HEK293 (cell line): ENCODE results near the gene MRAP2.
A peak's percentile ranks its signal among the peaks of the same experiment; 100 is the strongest.

Source experiments
- CTCF ChIA-PET: fragments of 350-600 bp; formaldehyde crosslinking; extraction: SDS; loops from one replicate; lab custom pipeline; 2021; ENCODE audit warnings: antibody characterized with exemption; lab: Yijun Ruan, JAX
- POLR2A ChIA-PET: fragments of 300-600 bp; formaldehyde crosslinking; extraction: SDS; loops from one replicate; lab custom pipeline; 2020; ENCODE audit warnings: antibody characterized with exemption, inconsistent platforms; lab: Yijun Ruan, JAX
- H3K27ac ChIP-seq: fragments of 200-500 bp; sonication (Bioruptor generic); 2 replicates; pipeline ENCODE4 v1.5.1; 2014; ENCODE audit warnings: low read depth, low read length, control low read depth, inconsistent platforms; ENCODE audit errors: extremely low read depth
- H3K36me3 ChIP-seq, 2 experiments: fragments of 200-500 bp in 1 of 2; sonication (Bioruptor generic) in 1 of 2; 1 replicate in 1 of 2; 2 replicates in 1 of 2; pipeline ENCODE4 v1.5.1; 2014 to 2017; ENCODE audit warnings: inconsistent platforms in 2 of 2, low read length in 2 of 2; ENCODE audit not compliant: control insufficient read depth in 2 of 2, insufficient read depth in 1 of 2
- H3K4me1 ChIP-seq: fragments of 200-500 bp; sonication (Bioruptor generic); 2 replicates; pipeline ENCODE4 v1.5.1; 2014; ENCODE audit warnings: mild to moderate bottlenecking, low read length, inconsistent platforms; ENCODE audit not compliant: control insufficient read depth, insufficient read depth
- H3K4me3 ChIP-seq: 2 replicates; pipeline ENCODE4 v1.5.1; 2011; ENCODE audit warnings: low read depth, mild to moderate bottlenecking, control low read depth, low read length, moderate library complexity
- H3K9me3 ChIP-seq: fragments of 200-500 bp; sonication (Bioruptor generic); 2 replicates; pipeline ENCODE4 v1.5.1; 2014; ENCODE audit warnings: low read depth, low read length, inconsistent platforms; ENCODE audit not compliant: control insufficient read depth, insufficient read depth
- HOXC10 ChIP-seq: sonication (generic); formaldehyde crosslinking; IDR thresholded peaks from 2 replicates; pipeline ENCODE4 v1.8.1; 2023; ENCODE audit warnings: mild to moderate bottlenecking, missing genetic modification reagents
- KLF17 ChIP-seq: fragments of 450-650 bp; formaldehyde crosslinking; IDR thresholded peaks from 2 replicates; pipeline ENCODE4 v1.5.1; 2016; ENCODE audit warnings: missing biosample characterization, missing genetic modification characterization
- KLF9 ChIP-seq: fragments of 450-650 bp; formaldehyde crosslinking; IDR thresholded peaks from 2 replicates; pipeline ENCODE4 v1.5.1; 2016; ENCODE audit warnings: missing biosample characterization, missing genetic modification characterization, low read depth
- OVOL3 ChIP-seq: fragments of 450-650 bp; formaldehyde crosslinking; IDR thresholded peaks from 2 replicates; pipeline ENCODE4 v1.5.1; 2016; ENCODE audit warnings: missing biosample characterization, missing genetic modification characterization
- REST ChIP-seq: fragments of 450-650 bp; formaldehyde crosslinking; IDR thresholded peaks from 2 replicates; pipeline ENCODE4 v1.5.1; 2016; ENCODE audit warnings: missing biosample characterization, missing genetic modification characterization
- SCRT2 ChIP-seq: fragments of 450-650 bp; formaldehyde crosslinking; IDR thresholded peaks from 2 replicates; pipeline ENCODE4 v1.5.1; 2016; ENCODE audit warnings: missing biosample characterization, missing genetic modification characterization
- SETDB1 ChIP-seq: IDR thresholded peaks from one replicate; pipeline ENCODE4 v1.6.1; 2017; ENCODE audit warnings: mild to moderate bottlenecking, low read length, moderate library complexity, mixed read lengths; ENCODE audit not compliant: insufficient read length
- ZBTB21 ChIP-seq: fragments of 450-650 bp; formaldehyde crosslinking; IDR thresholded peaks from 2 replicates; pipeline ENCODE4 v1.5.1; 2017; ENCODE audit warnings: missing biosample characterization, missing genetic modification characterization
- ZNF2 ChIP-seq: fragments of 450-650 bp; formaldehyde crosslinking; IDR thresholded peaks from 2 replicates; pipeline ENCODE4 v1.5.1; 2016; ENCODE audit warnings: missing biosample characterization, missing genetic modification characterization
- ZNF239 ChIP-seq: fragments of 450-650 bp; formaldehyde crosslinking; IDR thresholded peaks from 2 replicates; pipeline ENCODE4 v1.5.1; 2016; ENCODE audit warnings: missing biosample characterization, missing genetic modification characterization
- ZNF362 ChIP-seq: fragments of 450-650 bp; formaldehyde crosslinking; IDR thresholded peaks from 2 replicates; pipeline ENCODE4 v1.5.1; 2016; ENCODE audit warnings: missing biosample characterization, missing genetic modification characterization
- ZNF37A ChIP-seq: fragments of 450-650 bp; IDR thresholded peaks from 2 replicates; pipeline ENCODE4 v1.5.1; 2018; ENCODE audit warnings: missing biosample characterization, missing genetic modification characterization
- ZNF391 ChIP-seq: fragments of 450-650 bp; formaldehyde crosslinking; IDR thresholded peaks from 2 replicates; pipeline ENCODE4 v1.5.1; 2016; ENCODE audit warnings: low read depth, missing biosample characterization, missing genetic modification characterization, borderline replicate concordance
- ZNF394 ChIP-seq: fragments of 450-650 bp; formaldehyde crosslinking; IDR thresholded peaks from 2 replicates; pipeline ENCODE4 v1.5.1; 2016; ENCODE audit warnings: missing biosample characterization, missing genetic modification characterization, mild to moderate bottlenecking, moderate library complexity, borderline replicate concordance
- ZNF514 ChIP-seq: fragments of 450-650 bp; formaldehyde crosslinking; IDR thresholded peaks from 2 replicates; pipeline ENCODE4 v1.5.1; 2016; ENCODE audit warnings: missing biosample characterization, missing genetic modification characterization
- ZNF518A ChIP-seq: fragments of 450-650 bp; formaldehyde crosslinking; conservative IDR thresholded peaks from 2 replicates; pipeline ENCODE4 v1.5.1; 2016; ENCODE audit warnings: low read depth, missing biosample characterization, missing genetic modification characterization
- ZNF670 ChIP-seq: fragments of 450-650 bp; formaldehyde crosslinking; IDR thresholded peaks from 2 replicates; pipeline ENCODE4 v1.5.1; 2016; ENCODE audit warnings: missing biosample characterization, missing genetic modification characterization, low read depth
- ZNF677 ChIP-seq: fragments of 450-650 bp; IDR thresholded peaks from 2 replicates; pipeline ENCODE4 v1.5.0; 2018; ENCODE audit warnings: missing biosample characterization, mild to moderate bottlenecking, missing genetic modification characterization, moderate library complexity
- ZNF701 ChIP-seq: fragments of 450-650 bp; formaldehyde crosslinking; IDR thresholded peaks from 2 replicates; pipeline ENCODE4 v1.5.1; 2016; ENCODE audit warnings: missing biosample characterization, missing genetic modification characterization
- ZSCAN16 ChIP-seq: fragments of 450-650 bp; formaldehyde crosslinking; IDR thresholded peaks from 2 replicates; pipeline ENCODE4 v1.5.1; 2016; ENCODE audit warnings: missing biosample characterization, missing genetic modification characterization
- ZSCAN30 ChIP-seq: fragments of 450-650 bp; IDR thresholded peaks from 2 replicates; pipeline ENCODE4 v1.5.1; 2018; ENCODE audit warnings: missing biosample characterization, mild to moderate bottlenecking, missing genetic modification characterization, moderate library complexity
- ZXDB ChIP-seq: fragments of 450-650 bp; formaldehyde crosslinking; IDR thresholded peaks from 2 replicates; pipeline ENCODE4 v1.5.1; 2016; ENCODE audit warnings: missing biosample characterization, missing genetic modification characterization

The MRAP2 gene

GRCh38 chr6:84072442-84072997 is 38.9 kb downstream of the MRAP2 start:
- Histone ChIP-seq H3K27ac (no peak overlapping the region), H3K4me3 (no peak overlapping the region), H3K36me3 (no peaks in the 10 kb centered on the region), H3K9me3 (no peaks in the 10 kb centered on the region), H3K4me1 (no peaks in the 10 kb centered on the region)
- POLR2A ChIA-PET, result no interaction called here
- CTCF ChIA-PET, result no interaction called here
- no peak for TF ChIP-seq ZNF677 (tag by site-specific recombination)
- TF ChIP-seq ZBTB21 (tag by site-specific recombination), result no peak
- TF ChIP-seq ZXDB (tag by site-specific recombination), result no peak
- no peak for TF ChIP-seq ZNF362
- TF ChIP-seq ZSCAN30, result no peak
- no peak for TF ChIP-seq HOXC10
- TF ChIP-seq ZNF701 (tag by site-specific recombination), result no peak
- TF ChIP-seq ZNF2 (tag by site-specific recombination), result no peak
- TF ChIP-seq ZNF514, result no peak
- TF ChIP-seq ZNF394 (tag by site-specific recombination), result no peak
- TF ChIP-seq ZNF670 (tag by site-specific recombination), result no peak
- no peak for TF ChIP-seq SCRT2
- TF ChIP-seq ZNF391 (tag by site-specific recombination), result no peak
- no peak for TF ChIP-seq REST (tag by site-specific recombination)
- TF ChIP-seq ZNF37A (tag by site-specific recombination), result no peak

GRCh38 chr6:84074988-84075781 is 41.6 kb downstream of the MRAP2 start:
- Histone ChIP-seq H3K4me1 (no peaks in the 10 kb centered on the region), H3K9me3 (no peaks in the 10 kb centered on the region), H3K36me3 (no peaks in the 10 kb centered on the region), H3K4me3 (no peak overlapping the region), H3K27ac (no peak overlapping the region)
- no peak for TF ChIP-seq KLF17 (tag by site-specific recombination)
- TF ChIP-seq ZSCAN16 (tag by site-specific recombination), result no peak
- TF ChIP-seq ZNF518A, result 0 out of 2 replicates have a peak, but pooled peaks have one; percentile 28
- TF ChIP-seq ZNF239, result no peak
- TF ChIP-seq OVOL3 (tag by site-specific recombination), result no peak
- peak; percentile 61; the same call in 1 of the 2 replicates for TF ChIP-seq KLF9
- TF ChIP-seq SETDB1, result peak; percentile 61
- POLR2A ChIA-PET, result interaction anchor here (0.6 kb wide), 1 partner anchor 698 kb away, joined by 6 read pairs; no protein-coding TSS in a partner anchor
- CTCF ChIA-PET, result interaction anchor here (0.5 to 0.7 kb wide), 2 partner anchors 14 to 258 kb away, joined by 3 read pairs; no protein-coding TSS in a partner anchor
